NCI-H2107 (cell line): ENCODE results near the gene FAM98C.
"Not testable (repeated sequence)": the region's sequence is repeated elsewhere in the genome, so short reads cannot be mapped to it uniquely, and the experiment has no call there.

Experiments
- DNase-seq: peaks from one replicate; lab custom pipeline; 2025; lab: John Stamatoyannopoulos, UW

The FAM98C gene

DNA sequence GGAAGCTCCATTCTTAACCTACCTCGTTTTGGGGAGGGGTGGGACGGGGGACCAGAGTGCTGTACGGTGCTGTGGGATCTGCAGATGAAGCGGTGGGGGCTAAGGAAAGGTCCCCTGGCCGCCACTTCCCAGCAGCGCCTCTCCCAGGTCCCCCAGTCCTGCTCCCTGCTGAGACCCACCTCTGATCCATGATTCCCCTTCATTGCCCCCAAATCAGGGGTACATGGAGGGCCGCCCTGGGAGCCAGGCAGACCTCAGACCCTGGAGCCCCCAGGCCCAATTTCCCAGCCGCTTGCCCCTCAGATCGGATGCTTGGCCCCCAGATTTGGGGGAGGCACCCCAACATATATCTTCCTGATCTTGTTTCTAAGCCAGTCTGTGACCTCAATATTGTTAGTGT, 3.8 kb upstream of the FAM98C start:
- DNase-seq: no peak

DNA sequence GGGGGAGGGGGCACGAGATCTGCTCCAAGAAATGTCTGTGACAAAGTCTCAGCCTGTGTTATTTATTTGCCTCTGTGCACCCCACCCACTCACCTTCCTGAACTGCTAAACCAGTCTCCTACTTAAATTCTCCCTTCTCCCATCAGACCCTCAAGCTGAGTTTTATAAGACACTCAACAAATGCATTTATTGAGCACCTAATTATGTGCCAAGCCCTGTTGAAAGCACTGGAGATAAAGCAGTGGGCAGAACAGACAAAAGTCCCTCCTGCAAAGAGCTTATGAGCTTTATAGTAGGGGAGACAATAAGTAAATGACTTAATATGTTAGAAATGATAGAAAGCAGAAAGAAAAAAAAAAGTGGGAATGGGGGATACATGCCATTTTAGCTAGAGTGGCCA, 3.4 kb upstream of the FAM98C start:
- DNase-seq: no peak

- no peak for DNase-seq
Observed at GRCh38 chr19:38400361-38400760, 2.5 kb upstream of the FAM98C start.

GRCh38 chr19:38401148-38401547, 1.7 kb upstream of the FAM98C start:
- DNase-seq: no peak

GRCh38 chr19:38402623-38402966, 298 bp upstream of the FAM98C start:
- no peak for DNase-seq

GRCh38 chr19:38404858-38405257, 2.0 kb downstream of the FAM98C start:
- no peak for DNase-seq

- no peak for DNase-seq
Observed at GRCh38 chr19:38405276-38405675, 2.4 kb downstream of the FAM98C start.

- DNase-seq: no peak
Observed at GRCh38 chr19:38409631-38410133, 6.8 kb downstream of the FAM98C start.

DNA sequence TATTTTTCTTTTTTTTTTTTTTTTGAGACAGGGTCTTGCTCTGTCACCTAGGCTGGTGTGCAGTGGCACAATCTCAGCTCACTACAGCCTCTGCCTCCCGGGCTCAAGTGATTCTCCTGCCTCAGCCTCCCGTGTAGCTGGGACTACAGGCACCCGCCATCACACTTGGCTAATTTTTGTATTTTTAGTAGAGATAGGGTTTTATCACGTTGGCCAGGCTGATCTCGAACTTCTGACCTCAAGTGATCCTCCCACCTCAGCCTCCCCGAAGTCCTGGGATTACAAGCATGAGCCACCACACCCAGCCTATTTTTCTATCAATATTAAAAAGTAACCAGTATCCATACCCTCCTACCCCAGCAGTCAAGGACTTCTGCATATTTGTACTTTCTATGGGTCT, 7.5 kb downstream of the FAM98C start:
- DNase-seq: not testable (repeated sequence)

GRCh38 chr19:38411041-38411712, 8.3 kb downstream of the FAM98C start:
- DNase-seq: no peak

DNA sequence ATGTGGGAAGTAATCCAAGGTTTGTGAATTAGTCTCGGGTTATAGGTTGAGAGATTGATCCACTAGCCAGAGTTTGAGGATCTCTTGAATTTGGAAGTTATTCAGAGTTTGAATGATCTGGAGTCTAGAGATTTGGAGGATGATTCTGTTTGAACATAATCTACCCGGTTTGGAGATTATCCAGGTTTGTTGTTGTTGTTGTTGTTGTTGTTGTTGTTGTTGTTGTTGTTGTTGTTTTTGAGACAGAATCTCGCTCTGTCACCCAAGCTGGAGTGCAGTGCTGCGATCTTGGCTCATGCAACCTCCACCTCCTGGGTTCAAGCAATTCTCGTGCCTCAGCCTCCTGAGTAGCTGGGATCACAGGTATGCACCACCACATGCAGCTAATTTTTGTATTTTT, 9.0 kb downstream of the FAM98C start:
- not testable (repeated sequence) for DNase-seq

GRCh38 chr19:38412491-38412890, 9.6 kb downstream of the FAM98C start:
- DNase-seq: no peak

- no peak for DNase-seq
Observed at GRCh38 chr19:38412961-38413360, 10.1 kb downstream of the FAM98C start.

DNA sequence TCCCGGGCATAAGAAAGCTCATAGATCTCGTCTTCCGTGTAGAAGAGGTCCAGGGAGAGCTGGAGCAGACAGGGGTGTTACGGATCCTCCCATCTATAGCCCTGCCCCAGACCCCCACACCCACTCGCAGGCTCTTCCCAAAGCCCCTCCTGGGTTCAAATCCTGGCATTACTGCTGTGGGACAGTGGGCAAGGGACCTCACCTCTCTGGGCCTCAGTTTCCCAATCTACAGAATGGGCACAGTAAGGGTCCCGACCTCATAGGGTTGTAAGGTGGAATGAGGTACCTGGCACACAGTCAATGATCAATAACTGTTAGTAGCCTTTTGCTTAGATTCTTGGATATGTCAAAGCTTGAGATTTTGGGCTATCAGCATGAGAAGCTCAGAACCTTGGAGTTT, 10.5 kb downstream of the FAM98C start:
- no peak for DNase-seq

DNA sequence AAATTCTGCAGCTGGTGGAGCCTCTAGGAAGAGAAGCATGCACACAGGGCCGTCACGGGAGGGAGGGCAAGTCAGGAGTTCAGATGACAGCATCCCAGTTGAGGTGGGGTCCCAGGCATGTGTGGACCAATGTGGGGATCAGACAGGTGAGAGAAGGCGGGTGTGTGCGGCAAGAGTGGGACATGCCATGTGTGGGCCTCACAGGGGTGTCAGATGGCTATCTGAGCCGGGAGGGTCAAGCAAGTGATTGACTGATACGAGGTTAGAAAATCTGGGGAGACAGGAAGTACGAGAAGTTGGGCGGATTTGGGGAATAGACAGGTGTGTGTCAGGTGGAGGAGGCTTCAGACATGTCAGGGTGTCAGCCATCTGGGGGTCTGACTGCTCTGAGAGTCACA, 14.3 kb downstream of the FAM98C start:
- no peak for DNase-seq

- DNase-seq: no peak
Observed at GRCh38 chr19:38417544-38418506, 14.9 kb downstream of the FAM98C start.

DNA sequence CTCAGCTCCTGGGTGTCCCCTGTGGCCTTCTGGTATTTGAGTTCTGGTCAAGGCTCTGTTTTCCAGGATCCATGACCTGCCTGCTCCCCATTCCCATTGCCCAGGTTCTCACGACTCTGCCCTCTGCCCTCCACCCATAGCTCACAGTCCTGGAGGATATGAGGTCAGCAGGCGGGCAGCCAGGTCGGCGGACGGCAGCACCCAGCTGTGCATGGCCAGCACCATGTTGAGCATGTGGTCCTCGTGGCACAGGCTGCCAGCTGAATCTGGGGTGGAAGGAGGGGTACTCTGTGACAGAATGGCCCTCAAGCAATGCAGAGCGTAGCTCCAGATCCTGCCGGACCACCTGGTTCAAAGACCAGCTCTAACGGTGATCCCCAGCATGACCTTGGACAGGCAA, 18.0 kb downstream of the FAM98C start:
- DNase-seq: no peak

GRCh38 chr19:38421856-38422255, 19.0 kb downstream of the FAM98C start:
- DNase-seq: no peak

DNA sequence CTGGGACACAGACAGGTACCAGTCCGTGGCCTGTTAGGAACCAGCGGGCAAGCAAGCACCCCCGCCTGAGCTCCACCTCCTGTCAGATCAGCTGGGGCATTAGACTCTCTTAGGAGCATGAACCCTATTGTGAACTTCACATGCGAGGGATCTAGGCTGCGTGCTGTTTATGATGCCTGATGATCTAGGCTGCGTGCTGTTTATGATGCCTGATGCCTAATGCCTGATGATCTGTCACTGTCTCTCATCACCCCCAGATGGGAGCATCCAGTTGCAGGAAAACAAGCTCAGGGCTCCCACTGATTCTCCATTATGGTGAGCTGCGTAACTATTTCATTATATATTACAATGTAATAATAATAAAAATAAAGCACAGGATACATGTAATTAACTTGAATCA, 19.5 kb downstream of the FAM98C start:
- DNase-seq: no peak

DNA sequence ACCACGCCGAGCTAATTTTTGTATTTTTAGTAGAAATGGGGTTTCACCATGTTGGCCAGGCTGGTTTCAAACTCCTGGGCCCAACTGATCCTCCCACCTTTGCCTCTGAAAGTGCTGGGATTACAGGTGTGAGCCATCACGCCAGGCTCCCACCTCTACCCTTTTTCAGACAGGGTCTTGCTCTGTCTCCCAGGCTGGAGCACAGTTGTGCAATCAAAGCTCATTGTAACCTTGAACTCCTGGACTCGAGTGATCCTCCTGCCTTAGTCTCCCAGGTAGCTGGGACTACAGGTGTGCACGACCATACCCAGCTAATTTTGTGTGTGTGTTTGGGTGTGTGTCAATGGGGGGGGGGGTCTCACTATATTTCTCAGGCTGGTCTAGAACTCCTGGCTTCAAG, 21.4 kb downstream of the FAM98C start:
- no peak for DNase-seq

GRCh38 chr19:38425222-38425809, 22.4 kb downstream of the FAM98C start:
- DNase-seq: no peak

DNA sequence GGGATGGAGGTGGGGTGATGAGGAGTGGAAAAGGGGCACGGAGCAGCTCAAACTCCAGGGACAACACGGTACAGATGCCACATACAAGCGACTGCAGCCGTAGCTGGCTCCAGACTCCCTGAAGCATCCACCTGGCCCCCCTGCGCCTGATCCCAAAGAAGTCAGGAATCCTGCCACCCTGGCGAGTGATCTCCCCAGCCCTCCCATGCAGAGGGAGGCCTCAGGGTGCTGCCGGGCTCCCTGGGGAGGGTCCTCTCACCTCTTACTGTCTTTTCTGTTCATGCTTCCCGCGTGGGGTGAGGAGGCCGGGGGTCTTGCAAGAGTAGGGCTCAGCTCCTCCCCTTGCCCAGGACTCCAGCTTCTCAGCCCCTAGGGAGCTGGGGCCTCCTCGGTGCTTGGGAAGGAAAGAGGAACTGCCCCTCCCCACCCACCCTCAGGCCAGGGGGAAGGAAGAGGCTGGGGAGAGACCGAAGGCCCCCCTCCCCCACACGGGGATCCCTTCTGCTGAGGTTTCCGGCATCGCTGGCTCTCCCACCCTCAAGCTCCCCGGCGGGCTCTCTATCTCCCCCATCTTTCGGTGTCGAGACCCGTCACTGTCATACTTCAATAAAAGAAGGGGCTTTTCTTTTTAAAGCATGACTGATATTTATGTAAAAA, 23.0 kb downstream of the FAM98C start, which contains the start of gene RASGRP4:
Gene RASGRP4, minus strand, starts transcription at position 410 of the 657 bp plus-strand sequence. Its CDS starts 128 bp downstream, at position 282.
- no peak for DNase-seq
